ENCODE measurements around the gene MIS18BP1.

The MIS18BP1 gene

DNA sequence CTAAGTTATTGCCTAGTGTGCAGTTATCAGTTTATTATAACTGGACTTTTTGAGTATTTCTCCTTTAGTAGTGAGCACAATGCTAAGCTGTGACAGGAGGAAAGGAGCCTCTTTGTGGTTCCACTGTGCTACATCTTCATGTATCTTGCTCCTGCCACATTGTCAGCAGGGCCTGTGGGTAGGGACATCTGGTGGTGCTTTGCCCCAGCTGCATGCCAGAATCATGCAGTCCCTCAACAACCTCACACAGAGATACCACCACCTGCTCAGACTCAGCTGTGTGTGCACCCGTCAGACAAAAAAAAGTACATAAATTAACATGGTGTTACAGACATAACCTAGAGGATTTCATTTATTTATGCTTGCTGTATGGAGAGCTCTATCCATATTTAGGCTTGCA, 51.1 kb downstream of the MIS18BP1 start:
- H3K36me3 ChIP-seq (ENCODE audit: control insufficient read depth, insufficient read depth, low read length): peaks cover 42% of the 10 kb centered on the region
- no peak overlapping the region for H3K27ac ChIP-seq (ENCODE audit: low read depth, low read length)
- H3K27me3 ChIP-seq (ENCODE audit: control insufficient read depth, insufficient read depth, low read length): no peaks in the 10 kb centered on the region
- H3K9me3 ChIP-seq (ENCODE audit: control insufficient read depth, insufficient read depth, low read depth, low read length): no peaks in the 10 kb centered on the region
- no peak overlapping the region for H3K9ac ChIP-seq (ENCODE audit: low read length)
- no peaks in the 10 kb centered on the region for H3K4me1 ChIP-seq (ENCODE audit: control insufficient read depth, insufficient read depth, low read length)
- no peak overlapping the region for H3K4me3 ChIP-seq (ENCODE audit: low read depth, low read length)

DNA sequence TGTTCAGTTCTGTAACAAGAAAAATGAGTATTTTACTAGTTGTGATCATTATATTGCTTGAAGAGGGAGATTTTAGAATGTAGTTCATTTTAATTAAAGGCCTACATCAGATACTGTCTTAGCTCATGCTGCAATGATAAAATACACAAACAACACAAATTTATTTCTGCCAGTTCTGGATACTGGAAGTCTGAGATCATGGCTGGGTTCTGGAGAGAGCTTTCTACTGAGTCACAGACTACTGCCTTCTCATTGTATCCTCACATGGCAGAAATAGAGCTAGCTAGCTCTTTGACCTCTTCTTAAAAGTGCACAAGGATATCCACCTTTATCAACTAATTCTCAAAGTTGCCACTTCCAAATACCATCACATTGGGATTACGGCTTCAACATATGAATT, 53.8 kb downstream of the MIS18BP1 start:
- H3K27ac ChIP-seq (ENCODE audit: low read depth, low read length): no peak overlapping the region

DNA sequence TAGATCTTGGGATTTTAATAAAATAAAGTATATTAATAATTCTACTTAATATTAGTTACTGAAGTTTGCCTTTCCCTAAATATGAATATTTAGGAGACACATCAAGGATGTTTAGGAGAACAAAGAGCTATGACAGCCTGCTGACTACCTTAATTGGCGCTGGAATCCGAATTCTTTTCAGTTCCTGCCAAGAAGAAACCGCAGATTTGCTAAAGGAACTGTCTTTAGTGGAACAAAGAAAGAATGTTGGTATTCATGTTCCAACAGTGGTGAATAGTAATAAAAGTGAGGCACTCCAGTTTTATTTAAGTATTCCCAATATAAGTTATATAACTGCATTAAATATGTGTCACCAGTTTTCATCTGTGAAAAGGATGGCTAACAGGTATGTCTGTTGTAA, 54.5 kb downstream of the MIS18BP1 start:
- Histone ChIP-seq H3K4me1 (ENCODE audit: control insufficient read depth, insufficient read depth, low read length) (no peaks in the 10 kb centered on the region), H3K9me3 (ENCODE audit: control insufficient read depth, insufficient read depth, low read depth, low read length) (no peaks in the 10 kb centered on the region), H3K27me3 (ENCODE audit: control insufficient read depth, insufficient read depth, low read length) (no peaks in the 10 kb centered on the region), H3K27ac (ENCODE audit: low read depth, low read length) (no peak overlapping the region), H3K4me3 (ENCODE audit: low read depth, low read length) (no peak overlapping the region), H3K9ac (ENCODE audit: low read length) (no peak overlapping the region), H3K36me3 (ENCODE audit: control insufficient read depth, insufficient read depth, low read length) (peaks cover 25% of the 10 kb centered on the region)

More for the DNA sequence above, 53.8 kb downstream of the MIS18BP1 start:
- peaks cover 29% of the 10 kb centered on the region for H3K36me3 ChIP-seq (ENCODE audit: control insufficient read depth, insufficient read depth, low read length)
- no peaks in the 10 kb centered on the region for H3K4me1 ChIP-seq (ENCODE audit: control insufficient read depth, insufficient read depth, low read length)
- H3K4me3 ChIP-seq (ENCODE audit: low read depth, low read length): no peak overlapping the region
- H3K27me3 ChIP-seq (ENCODE audit: control insufficient read depth, insufficient read depth, low read length): no peaks in the 10 kb centered on the region
- H3K9me3 ChIP-seq (ENCODE audit: control insufficient read depth, insufficient read depth, low read depth, low read length): no peaks in the 10 kb centered on the region
- no peak overlapping the region for H3K9ac ChIP-seq (ENCODE audit: low read length)

DNA sequence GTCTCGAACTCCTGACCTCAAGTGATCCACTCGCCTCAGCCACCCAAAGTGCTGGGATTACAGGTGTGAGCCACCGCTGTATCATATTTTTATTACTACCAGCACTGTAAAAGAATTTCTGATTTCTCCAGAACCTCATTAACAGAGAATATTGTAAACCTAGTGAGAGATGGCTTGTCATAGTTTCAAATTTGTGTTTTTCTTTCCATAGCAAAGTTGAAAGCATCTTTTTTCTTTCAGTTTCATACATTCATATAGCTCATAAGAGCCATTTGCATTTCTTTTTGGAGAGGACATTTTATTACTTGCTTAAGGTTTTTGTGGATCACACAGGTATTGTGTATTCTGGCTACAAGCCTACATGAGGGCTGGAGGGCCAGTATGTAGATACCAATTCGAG, 58.0 kb downstream of the MIS18BP1 start:
- Histone ChIP-seq H3K27ac (ENCODE audit: low read depth, low read length) (no peak overlapping the region), H3K9me3 (ENCODE audit: control insufficient read depth, insufficient read depth, low read depth, low read length) (no peaks in the 10 kb centered on the region), H3K4me1 (ENCODE audit: control insufficient read depth, insufficient read depth, low read length) (no peaks in the 10 kb centered on the region), H3K4me3 (ENCODE audit: low read depth, low read length) (no peak overlapping the region), H3K36me3 (ENCODE audit: control insufficient read depth, insufficient read depth, low read length) (peaks cover 12% of the 10 kb centered on the region; the same call in 1 of the 2 replicates), H3K9ac (ENCODE audit: low read length) (no peak overlapping the region), H3K27me3 (ENCODE audit: control insufficient read depth, insufficient read depth, low read length) (no peaks in the 10 kb centered on the region)

DNA sequence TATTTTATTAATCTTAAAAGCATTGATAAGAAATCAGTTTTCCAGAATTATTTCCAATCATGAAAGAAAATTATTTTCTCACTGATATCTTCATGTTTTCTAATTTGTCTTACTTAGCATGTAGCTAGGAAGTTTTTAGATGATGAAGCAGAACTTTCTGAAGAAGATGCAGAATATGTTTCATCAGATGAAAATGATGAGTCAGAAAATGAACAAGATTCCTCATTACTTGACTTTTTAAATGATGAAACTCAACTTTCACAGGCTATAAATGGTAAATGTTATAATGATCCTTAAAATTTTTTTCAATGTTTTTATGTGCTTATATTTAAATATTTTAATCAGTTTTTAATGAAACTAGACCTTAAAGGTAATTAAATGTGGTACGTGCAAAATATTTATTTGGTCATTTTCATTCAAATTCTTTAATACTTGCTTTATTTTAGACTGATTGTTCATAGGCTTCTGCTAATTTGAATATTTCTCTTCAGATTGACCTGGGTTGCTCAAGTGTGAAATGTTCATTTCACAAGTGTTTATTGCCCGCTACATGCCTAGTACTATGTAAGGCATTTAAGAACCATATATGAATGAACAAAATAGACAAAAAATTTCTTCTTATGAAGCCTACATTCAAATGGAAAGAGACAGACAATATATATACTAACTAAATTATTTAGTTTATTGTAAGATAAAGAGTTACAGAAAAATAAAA, 67.7 kb downstream of the MIS18BP1 start:
- Histone ChIP-seq H3K27ac (ENCODE audit: low read depth, low read length) (no peak overlapping the region), H3K36me3 (ENCODE audit: control insufficient read depth, insufficient read depth, low read length) (peaks cover 27% of the 10 kb centered on the region), H3K9ac (ENCODE audit: low read length) (no peak overlapping the region), H3K27me3 (ENCODE audit: control insufficient read depth, insufficient read depth, low read length) (no peaks in the 10 kb centered on the region), H3K4me1 (ENCODE audit: control insufficient read depth, insufficient read depth, low read length) (no peaks in the 10 kb centered on the region), H3K9me3 (ENCODE audit: control insufficient read depth, insufficient read depth, low read depth, low read length) (no peaks in the 10 kb centered on the region), H3K4me3 (ENCODE audit: low read depth, low read length) (no peak overlapping the region)

DNA sequence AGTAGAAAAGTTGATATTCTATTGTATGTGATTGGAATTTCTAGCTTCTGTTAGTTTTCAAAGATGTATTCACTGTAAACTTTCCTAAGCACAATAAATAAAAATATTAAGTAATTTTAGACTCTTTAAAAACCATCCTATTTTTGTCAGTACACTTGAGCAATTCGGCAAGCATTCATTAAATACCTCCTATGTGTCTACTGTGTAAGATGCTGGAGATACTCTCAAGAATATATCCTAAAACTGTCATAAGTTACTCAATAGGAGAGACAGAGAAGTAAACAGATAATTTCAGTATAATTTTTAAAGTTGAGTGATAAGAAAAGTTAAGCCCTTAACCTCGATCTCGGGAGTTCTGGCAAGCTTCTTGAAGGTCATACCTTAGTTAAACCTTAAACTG, 71.2 kb downstream of the MIS18BP1 start:
- H3K9me3 ChIP-seq (ENCODE audit: control insufficient read depth, insufficient read depth, low read depth, low read length): no peaks in the 10 kb centered on the region
- H3K27me3 ChIP-seq (ENCODE audit: control insufficient read depth, insufficient read depth, low read length): no peaks in the 10 kb centered on the region
- no peak overlapping the region for H3K4me3 ChIP-seq (ENCODE audit: low read depth, low read length)
- no peaks in the 10 kb centered on the region for H3K4me1 ChIP-seq (ENCODE audit: control insufficient read depth, insufficient read depth, low read length)
- H3K9ac ChIP-seq (ENCODE audit: low read length): no peak overlapping the region
- peaks cover 8% of the 10 kb centered on the region; the same call in 1 of the 2 replicates for H3K36me3 ChIP-seq (ENCODE audit: control insufficient read depth, insufficient read depth, low read length)
- no peak overlapping the region for H3K27ac ChIP-seq (ENCODE audit: low read depth, low read length)

DNA sequence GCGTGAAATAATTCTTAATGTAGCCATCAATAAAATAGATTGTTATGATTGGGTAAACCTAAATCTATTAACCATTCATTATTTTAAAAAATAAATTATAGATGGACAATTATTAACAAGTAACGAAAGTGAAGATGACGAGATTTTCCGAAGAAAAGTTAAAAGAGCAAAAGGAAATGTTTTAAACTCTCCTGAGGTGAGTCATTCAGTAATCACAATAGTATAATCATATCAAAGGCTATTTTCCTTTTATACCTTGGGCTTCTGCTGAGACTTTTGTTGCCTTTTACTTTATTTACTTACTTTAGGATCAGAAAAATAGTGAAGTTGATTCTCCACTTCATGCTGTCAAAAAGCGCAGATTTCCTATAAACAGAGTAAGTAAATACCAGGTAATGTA, 71.7 kb downstream of the MIS18BP1 start:
- Histone ChIP-seq H3K9me3 (ENCODE audit: control insufficient read depth, insufficient read depth, low read depth, low read length) (no peaks in the 10 kb centered on the region), H3K9ac (ENCODE audit: low read length) (no peak overlapping the region), H3K36me3 (ENCODE audit: control insufficient read depth, insufficient read depth, low read length) (peaks cover 5% of the 10 kb centered on the region; the same call in 1 of the 2 replicates), H3K27me3 (ENCODE audit: control insufficient read depth, insufficient read depth, low read length) (no peaks in the 10 kb centered on the region), H3K4me1 (ENCODE audit: control insufficient read depth, insufficient read depth, low read length) (no peaks in the 10 kb centered on the region), H3K27ac (ENCODE audit: low read depth, low read length) (no peak overlapping the region; the same call in 1 of the 2 replicates), H3K4me3 (ENCODE audit: low read depth, low read length) (no peak overlapping the region)

DNA sequence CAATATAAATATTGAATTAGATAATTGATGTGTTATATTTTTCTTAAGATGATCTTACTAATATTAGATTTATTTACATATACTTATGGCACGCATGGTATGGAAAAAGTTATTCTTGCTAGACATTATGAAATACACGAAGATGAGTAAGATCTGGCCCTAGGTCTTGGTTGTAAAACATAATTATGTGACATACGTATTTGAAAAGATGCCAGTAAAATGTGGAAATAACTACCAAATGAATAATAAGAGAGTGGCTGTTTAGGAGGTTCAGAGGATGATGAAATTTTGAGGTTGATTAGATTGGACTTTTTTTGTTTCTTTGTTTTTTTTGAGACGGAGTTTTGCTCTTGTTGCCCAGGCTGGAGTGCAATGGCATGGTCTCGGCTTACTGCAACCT, 75.9 kb downstream of the MIS18BP1 start:
- Histone ChIP-seq H3K4me1 (ENCODE audit: control insufficient read depth, insufficient read depth, low read length) (no peaks in the 10 kb centered on the region), H3K27ac (ENCODE audit: low read depth, low read length) (no peak overlapping the region), H3K9ac (ENCODE audit: low read length) (no peak overlapping the region), H3K4me3 (ENCODE audit: low read depth, low read length) (no peak overlapping the region), H3K9me3 (ENCODE audit: control insufficient read depth, insufficient read depth, low read depth, low read length) (no peaks in the 10 kb centered on the region), H3K27me3 (ENCODE audit: control insufficient read depth, insufficient read depth, low read length) (no peaks in the 10 kb centered on the region), H3K36me3 (ENCODE audit: control insufficient read depth, insufficient read depth, low read length) (peaks cover 13% of the 10 kb centered on the region)

DNA sequence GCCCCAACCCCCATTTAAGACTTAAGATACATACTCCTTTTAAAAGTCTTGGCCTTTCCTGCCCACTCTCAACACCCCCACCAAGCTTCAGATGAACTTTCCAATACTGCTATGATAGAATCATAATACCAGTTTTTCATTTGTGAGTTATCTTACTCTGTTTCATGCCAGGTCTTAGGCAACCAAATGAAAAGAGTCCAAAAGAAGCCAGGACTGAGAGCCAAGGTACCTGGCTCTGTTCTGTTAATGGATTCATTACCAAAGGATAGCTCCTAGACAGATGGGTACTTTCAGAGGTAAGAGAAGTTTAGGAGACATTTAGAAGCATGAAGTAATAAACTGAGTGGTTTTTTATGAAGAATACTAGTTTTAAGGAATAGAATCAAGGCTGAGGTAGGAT, 83.1 kb downstream of the MIS18BP1 start:
- H3K27ac ChIP-seq (ENCODE audit: low read depth, low read length): no peak overlapping the region
- H3K27me3 ChIP-seq (ENCODE audit: control insufficient read depth, insufficient read depth, low read length): no peaks in the 10 kb centered on the region
- no peaks in the 10 kb centered on the region for H3K9me3 ChIP-seq (ENCODE audit: control insufficient read depth, insufficient read depth, low read depth, low read length)
- no peak overlapping the region for H3K9ac ChIP-seq (ENCODE audit: low read length)
- no peaks in the 10 kb centered on the region for H3K4me1 ChIP-seq (ENCODE audit: control insufficient read depth, insufficient read depth, low read length)
- H3K4me3 ChIP-seq (ENCODE audit: low read depth, low read length): no peak overlapping the region
- peaks cover 37% of the 10 kb centered on the region for H3K36me3 ChIP-seq (ENCODE audit: control insufficient read depth, insufficient read depth, low read length)

DNA sequence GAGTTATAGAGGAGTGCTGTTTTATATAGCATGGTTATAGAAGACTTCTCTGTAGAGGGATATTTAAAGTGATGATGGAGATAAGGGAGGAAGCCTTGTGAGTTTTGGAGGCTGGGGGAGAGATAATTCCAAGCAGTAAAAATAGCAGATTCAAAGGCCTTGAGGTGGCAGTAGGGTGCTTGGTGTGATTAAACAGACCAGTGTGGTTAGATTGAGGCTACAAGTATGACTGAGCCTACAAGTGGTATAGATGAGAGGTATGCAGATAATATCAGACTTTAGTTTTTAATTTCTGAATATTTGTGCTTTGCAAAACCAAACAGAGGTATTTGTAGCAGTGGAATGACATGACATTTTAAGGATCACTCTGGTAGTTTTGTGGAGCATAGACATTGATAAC, 96.9 kb downstream of the MIS18BP1 start:
- Histone ChIP-seq H3K9ac (ENCODE audit: low read length) (no peak overlapping the region), H3K27me3 (ENCODE audit: control insufficient read depth, insufficient read depth, low read length) (no peaks in the 10 kb centered on the region), H3K27ac (ENCODE audit: low read depth, low read length) (no peak overlapping the region), H3K4me3 (ENCODE audit: low read depth, low read length) (no peak overlapping the region), H3K4me1 (ENCODE audit: control insufficient read depth, insufficient read depth, low read length) (no peaks in the 10 kb centered on the region), H3K36me3 (ENCODE audit: control insufficient read depth, insufficient read depth, low read length) (peaks cover 14% of the 10 kb centered on the region; the same call in 1 of the 2 replicates), H3K9me3 (ENCODE audit: control insufficient read depth, insufficient read depth, low read depth, low read length) (no peaks in the 10 kb centered on the region)
